HL-60 (cell line): Measurements from ENCODE around the gene ABCB1.
"Not testable (repeated sequence)": the region's sequence is repeated elsewhere in the genome, so short reads cannot be mapped to it uniquely, and the experiment has no call there.

Source experiments
- DNase-seq, 2 experiments: peaks; one replicate each; pipeline ENCODE4 v3.0.0-alpha.2; 2010 to 2020; ENCODE audit warnings: low read depth in 1 of 2, low spot score in 1 of 2
- H3K27ac ChIP-seq: fragments of 250-450 bp; sonication (Bioruptor Pico); replicated peaks from 2 replicates; pipeline ENCODE4 v1.5.1; 2020; ENCODE audit warnings: mild to moderate bottlenecking, moderate library complexity
- H3K27me3 ChIP-seq: fragments of 250-450 bp; sonication (Bioruptor Pico); 2 replicates; pipeline ENCODE4 v1.5.1; 2021; ENCODE audit warnings: mild to moderate bottlenecking, moderate library complexity; ENCODE audit not compliant: insufficient read depth, poor library complexity, severe bottlenecking
- H3K4me3 ChIP-seq: replicated peaks from 2 replicates; pipeline ENCODE4 v1.5.1; 2011; ENCODE audit warnings: mild to moderate bottlenecking, control low read depth, low read length; ENCODE audit not compliant: insufficient read depth
- GABPA ChIP-seq: IDR thresholded peaks from 2 replicates; pipeline ENCODE4 v1.6.1; 2012; ENCODE audit warnings: low read depth
- POLR2AphosphoS5 ChIP-seq: IDR thresholded peaks from 2 replicates; pipeline ENCODE4 v1.6.1; 2012; ENCODE audit warnings: low read depth
- SPI1 ChIP-seq: IDR thresholded peaks from 2 replicates; pipeline ENCODE4 v1.6.1; 2012; ENCODE audit warnings: low read depth, mild to moderate bottlenecking, borderline replicate concordance
- TF ChIP-seq, protein P1 (sequence below): IDR thresholded peaks from one replicate; pipeline ENCODE4 v1.5.1; 2011; ENCODE audit warnings: low read length, control low read depth, inconsistent platforms; ENCODE audit not compliant: insufficient read depth
- TF ChIP-seq, protein P2 (sequence below): IDR thresholded peaks from 2 replicates; pipeline ENCODE4 v1.6.1; 2012; ENCODE audit warnings: low read depth; ENCODE audit not compliant: insufficient replicate concordance

Gene ABCB1

DNA sequence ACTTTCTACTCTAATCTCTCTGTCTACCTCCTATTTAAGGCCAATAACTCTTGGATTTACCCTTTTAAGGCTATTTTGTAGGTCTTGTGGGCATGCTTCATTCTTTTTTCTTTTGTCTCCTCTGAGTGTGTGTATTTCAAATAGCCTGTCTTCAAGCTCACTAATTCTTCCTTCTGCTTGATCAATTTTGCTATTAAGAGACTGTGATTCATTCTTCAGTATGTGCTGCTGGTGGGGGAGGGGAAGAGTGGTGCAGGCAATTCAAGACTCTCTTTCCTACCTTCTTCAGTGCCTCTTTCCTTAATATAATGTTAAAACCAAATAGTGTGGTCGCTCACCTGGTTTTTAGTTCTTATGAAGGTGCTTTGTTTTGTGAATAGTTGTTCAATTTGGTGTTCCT is 20.0 kb downstream of the ABCB1 start:
- H3K4me3 ChIP-seq = no peak overlapping the region
- no peak for DNase-seq
- no peaks in the 10 kb centered on the region for H3K27me3 ChIP-seq
- H3K27ac ChIP-seq = no peak overlapping the region
- TF ChIP-seq, protein P1, sequence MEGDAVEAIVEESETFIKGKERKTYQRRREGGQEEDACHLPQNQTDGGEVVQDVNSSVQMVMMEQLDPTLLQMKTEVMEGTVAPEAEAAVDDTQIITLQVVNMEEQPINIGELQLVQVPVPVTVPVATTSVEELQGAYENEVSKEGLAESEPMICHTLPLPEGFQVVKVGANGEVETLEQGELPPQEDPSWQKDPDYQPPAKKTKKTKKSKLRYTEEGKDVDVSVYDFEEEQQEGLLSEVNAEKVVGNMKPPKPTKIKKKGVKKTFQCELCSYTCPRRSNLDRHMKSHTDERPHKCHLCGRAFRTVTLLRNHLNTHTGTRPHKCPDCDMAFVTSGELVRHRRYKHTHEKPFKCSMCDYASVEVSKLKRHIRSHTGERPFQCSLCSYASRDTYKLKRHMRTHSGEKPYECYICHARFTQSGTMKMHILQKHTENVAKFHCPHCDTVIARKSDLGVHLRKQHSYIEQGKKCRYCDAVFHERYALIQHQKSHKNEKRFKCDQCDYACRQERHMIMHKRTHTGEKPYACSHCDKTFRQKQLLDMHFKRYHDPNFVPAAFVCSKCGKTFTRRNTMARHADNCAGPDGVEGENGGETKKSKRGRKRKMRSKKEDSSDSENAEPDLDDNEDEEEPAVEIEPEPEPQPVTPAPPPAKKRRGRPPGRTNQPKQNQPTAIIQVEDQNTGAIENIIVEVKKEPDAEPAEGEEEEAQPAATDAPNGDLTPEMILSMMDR = no peak
- TF ChIP-seq SPI1 (no peak), POLR2AphosphoS5 (no peak), GABPA (no peak)
- TF ChIP-seq, protein P2, sequence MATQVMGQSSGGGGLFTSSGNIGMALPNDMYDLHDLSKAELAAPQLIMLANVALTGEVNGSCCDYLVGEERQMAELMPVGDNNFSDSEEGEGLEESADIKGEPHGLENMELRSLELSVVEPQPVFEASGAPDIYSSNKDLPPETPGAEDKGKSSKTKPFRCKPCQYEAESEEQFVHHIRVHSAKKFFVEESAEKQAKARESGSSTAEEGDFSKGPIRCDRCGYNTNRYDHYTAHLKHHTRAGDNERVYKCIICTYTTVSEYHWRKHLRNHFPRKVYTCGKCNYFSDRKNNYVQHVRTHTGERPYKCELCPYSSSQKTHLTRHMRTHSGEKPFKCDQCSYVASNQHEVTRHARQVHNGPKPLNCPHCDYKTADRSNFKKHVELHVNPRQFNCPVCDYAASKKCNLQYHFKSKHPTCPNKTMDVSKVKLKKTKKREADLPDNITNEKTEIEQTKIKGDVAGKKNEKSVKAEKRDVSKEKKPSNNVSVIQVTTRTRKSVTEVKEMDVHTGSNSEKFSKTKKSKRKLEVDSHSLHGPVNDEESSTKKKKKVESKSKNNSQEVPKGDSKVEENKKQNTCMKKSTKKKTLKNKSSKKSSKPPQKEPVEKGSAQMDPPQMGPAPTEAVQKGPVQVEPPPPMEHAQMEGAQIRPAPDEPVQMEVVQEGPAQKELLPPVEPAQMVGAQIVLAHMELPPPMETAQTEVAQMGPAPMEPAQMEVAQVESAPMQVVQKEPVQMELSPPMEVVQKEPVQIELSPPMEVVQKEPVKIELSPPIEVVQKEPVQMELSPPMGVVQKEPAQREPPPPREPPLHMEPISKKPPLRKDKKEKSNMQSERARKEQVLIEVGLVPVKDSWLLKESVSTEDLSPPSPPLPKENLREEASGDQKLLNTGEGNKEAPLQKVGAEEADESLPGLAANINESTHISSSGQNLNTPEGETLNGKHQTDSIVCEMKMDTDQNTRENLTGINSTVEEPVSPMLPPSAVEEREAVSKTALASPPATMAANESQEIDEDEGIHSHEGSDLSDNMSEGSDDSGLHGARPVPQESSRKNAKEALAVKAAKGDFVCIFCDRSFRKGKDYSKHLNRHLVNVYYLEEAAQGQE = no peak

DNA sequence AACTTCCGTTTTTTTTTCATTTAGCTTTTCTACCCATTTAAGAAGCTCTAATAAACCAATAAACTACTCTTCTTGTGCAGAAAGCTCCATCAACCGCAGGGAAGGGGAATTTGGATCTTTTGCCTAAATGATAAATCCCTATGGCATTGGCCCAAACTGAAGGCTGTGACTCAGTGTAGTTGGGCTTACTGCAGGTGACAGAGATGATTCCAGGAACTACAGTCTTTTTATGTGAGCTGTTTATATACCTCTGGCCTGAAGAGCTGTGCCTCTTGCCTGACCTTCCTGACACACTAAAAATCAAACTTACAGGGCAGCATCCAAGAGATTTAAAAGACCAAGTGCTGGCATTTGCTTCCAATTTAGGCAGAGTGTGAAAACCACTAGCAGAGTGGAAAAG is 25.2 kb downstream of the ABCB1 start:
- TF ChIP-seq, protein P2 = no peak
- TF ChIP-seq, protein P1 = no peak
- no peak for TF ChIP-seq SPI1
- no peak for TF ChIP-seq POLR2AphosphoS5
- TF ChIP-seq GABPA = no peak
- no peak overlapping the region for H3K4me3 ChIP-seq
- H3K27me3 ChIP-seq = no peaks in the 10 kb centered on the region
- H3K27ac ChIP-seq = no peak overlapping the region
- no peak for DNase-seq

DNA sequence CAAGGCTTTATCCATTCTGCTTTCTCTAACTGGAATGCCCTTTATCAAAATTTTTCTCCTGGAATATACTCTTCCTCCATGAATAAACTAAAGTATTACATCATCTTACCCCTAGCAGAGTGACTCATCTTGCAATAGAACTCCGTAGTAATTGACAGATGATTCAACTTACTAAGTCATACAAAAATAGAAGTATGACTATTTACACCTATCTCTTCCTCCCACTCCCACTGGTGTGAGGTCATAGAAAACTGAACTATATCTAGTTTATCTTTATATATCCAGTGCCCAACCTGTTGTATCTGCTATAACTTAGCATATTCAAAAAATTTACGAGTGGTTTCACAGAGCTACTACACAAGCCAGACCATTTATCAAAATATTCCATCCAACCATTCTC is 26.1 kb downstream of the ABCB1 start:
- DNase-seq = no peak
- no peak overlapping the region for H3K4me3 ChIP-seq
- no peaks in the 10 kb centered on the region for H3K27me3 ChIP-seq
- TF ChIP-seq SPI1 (no peak), POLR2AphosphoS5 (no peak), GABPA (no peak)
- TF ChIP-seq, protein P1 = no peak
- TF ChIP-seq, protein P2 = no peak
- no peak overlapping the region for H3K27ac ChIP-seq

DNA sequence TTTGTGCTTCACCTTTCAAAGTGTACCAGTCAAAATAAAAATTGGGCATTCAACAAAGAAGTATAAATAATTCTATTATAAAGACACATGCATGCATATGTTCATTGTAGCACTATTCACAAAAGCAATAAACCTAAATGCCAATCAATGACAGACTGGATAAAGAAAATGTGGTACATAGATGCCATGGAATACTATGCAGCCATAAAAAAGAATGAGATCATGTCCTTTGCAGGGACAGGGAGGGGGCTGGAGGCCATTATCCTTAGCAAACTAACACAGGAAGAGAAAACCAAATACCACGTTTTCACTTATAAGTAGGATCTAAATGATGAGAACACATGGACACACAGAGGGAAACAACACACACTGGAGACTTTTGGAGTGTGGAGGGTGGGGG is 28.2 kb downstream of the ABCB1 start:
- not testable (repeated sequence) for H3K27me3 ChIP-seq, DNase-seq, H3K27ac ChIP-seq, H3K4me3 ChIP-seq
